Fibroblast of pulmonary artery (primary cell): Measurements from ENCODE around the gene SZRD1.

Experiments
- DNase-seq: peaks from one replicate; pipeline ENCODE4 v3.0.0-alpha.2; 2010; ENCODE audit warnings: low read depth
- H3K4me3 ChIP-seq: replicated peaks from 2 replicates; pipeline ENCODE4 v1.5.1; 2011; ENCODE audit warnings: low read depth, mild to moderate bottlenecking, control low read depth, low read length, moderate library complexity
- CTCF ChIP-seq: IDR thresholded peaks from 2 replicates; pipeline ENCODE4 v1.5.1; 2011; ENCODE audit warnings: mild to moderate bottlenecking, control low read depth, low read length, inconsistent platforms; ENCODE audit errors: missing control alignments

Gene SZRD1

GRCh38 chr1:16430606-16431005 is 63.6 kb downstream of the SZRD1 start:
- TF ChIP-seq CTCF = no peak
- no peak overlapping the region for H3K4me3 ChIP-seq
- DNase-seq = peak; percentile 14

GRCh38 chr1:16433030-16433429 is 66.0 kb downstream of the SZRD1 start:
- H3K4me3 ChIP-seq = no peak overlapping the region

GRCh38 chr1:16434007-16434406 is 67.0 kb downstream of the SZRD1 start:
- no peak for TF ChIP-seq CTCF
- no peak overlapping the region for H3K4me3 ChIP-seq
- no peak for DNase-seq

More at GRCh38 chr1:16433030-16433429, 66.0 kb downstream of the SZRD1 start:
- no peak for DNase-seq
- TF ChIP-seq CTCF = no peak

GRCh38 chr1:16434501-16434900 is 67.5 kb downstream of the SZRD1 start:
- peak; percentile 11 for DNase-seq

GRCh38 chr1:16436946-16437474 is 70.0 kb downstream of the SZRD1 start, which contains the start of gene SPATA21:
Gene SPATA21, minus strand, starts transcription at chr1:16437424. Its CDS starts 6,053 bp downstream, at chr1:16431371.
- H3K4me3 ChIP-seq = no peak within 1 kb of the TSS
- no peak for DNase-seq
- no peak for TF ChIP-seq CTCF

More at GRCh38 chr1:16434501-16434900, 67.5 kb downstream of the SZRD1 start:
- TF ChIP-seq CTCF = no peak
- no peak overlapping the region for H3K4me3 ChIP-seq

- DNase-seq = no peak
- no peak overlapping the region for H3K4me3 ChIP-seq
- no peak for TF ChIP-seq CTCF
These were observed 71.5 kb downstream of the SZRD1 start for GRCh38 chr1:16438516-16438915.

- H3K4me3 ChIP-seq = no peak overlapping the region
- DNase-seq = no peak
- no peak for TF ChIP-seq CTCF
These were observed 71.9 kb downstream of the SZRD1 start for GRCh38 chr1:16438924-16439323.
